Activated CD4-positive, alpha-beta T cell treated with anti-CD3 and anti-CD28 coated beads, Interleukin-2, Interleukin-6, amounts not matched to agents 100 ng/mL and 50 ng/mL, durations not matched to agents 16 hours and 8 hours (primary cell): ENCODE measurements around the gene CD300A.
"Not testable (repeated sequence)": the region's sequence is repeated elsewhere in the genome, so short reads cannot be mapped to it uniquely, and the experiment has no call there.

Source experiments
- DNase-seq: peaks from one replicate; pipeline ENCODE4 v3.0.0-alpha.2; 2020

Gene CD300A

DNA sequence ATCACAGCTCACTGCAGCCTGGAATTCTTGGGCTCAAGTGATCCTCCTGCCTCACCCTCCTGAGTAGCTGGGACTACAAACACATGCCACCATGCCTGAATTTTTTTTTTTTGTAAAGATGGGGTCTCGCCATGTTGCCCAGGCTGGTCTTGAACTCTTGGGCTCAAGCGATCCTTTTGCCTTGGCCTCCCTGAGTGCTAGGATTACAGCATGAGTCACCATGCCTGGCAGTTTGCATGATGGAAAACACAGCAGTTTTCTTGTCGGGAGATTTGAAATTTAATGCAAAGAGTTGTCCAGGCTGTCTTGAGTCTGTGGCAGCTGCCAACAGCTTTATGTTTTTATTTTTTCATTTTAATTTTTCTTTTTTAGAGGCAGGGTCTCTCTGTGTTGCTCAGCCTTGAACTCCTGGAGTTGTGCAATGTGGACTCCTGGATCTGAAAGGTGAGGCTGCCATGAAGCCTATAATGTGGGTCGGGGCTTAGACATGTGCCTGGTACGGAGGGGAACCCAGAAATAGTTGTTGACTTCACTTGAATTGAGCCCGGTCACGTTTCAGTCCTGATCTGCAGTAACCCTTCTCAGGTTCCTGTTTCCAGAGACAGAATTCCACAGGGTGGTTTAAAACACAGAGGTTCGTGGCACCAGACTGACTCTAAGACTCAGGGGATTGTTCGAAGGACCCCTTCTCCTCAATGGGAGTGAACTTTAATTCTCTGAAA is 18.7 kb downstream of the CD300A start:
- DNase-seq, result no peak

DNA sequence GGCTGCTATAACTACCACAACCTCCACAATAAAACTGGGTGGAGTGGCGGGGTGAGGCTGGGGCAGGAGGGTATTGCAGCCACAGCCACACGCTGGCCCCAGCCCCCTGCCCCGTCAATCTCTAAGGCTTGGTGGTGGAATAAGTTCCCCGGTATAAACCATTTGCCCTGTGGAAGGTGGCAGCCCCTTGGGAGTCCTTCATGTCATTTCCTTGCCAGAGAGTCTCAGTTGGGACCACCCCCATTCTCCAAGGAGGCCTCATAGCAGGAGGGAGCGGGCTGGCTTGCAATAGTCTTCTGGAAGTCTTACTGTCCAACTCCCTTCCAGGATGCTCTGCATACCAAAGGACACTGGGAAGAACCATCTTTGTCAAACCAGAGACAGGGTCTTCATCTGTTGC is 19.4 kb downstream of the CD300A start:
- no peak for DNase-seq

DNA sequence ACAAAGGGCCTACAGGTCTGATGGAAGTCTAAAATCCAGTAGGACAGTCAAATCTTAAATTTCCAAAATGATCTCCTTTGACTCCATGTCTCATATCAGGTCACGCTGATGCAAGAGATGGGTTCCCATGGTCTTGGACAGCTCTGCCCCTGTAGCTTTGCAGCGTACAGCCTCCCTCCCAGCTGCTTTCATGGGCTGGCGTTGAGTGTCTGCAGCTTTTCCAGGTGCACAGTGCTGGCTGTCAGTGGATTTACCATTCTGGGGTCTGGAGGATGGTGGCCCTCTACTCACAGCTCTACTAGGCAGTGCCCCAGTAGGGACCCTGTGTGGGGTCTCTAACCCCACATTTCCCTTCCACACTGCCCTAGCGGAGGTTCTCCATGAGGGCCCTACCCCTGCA is 21.8 kb downstream of the CD300A start:
- DNase-seq, result not testable (repeated sequence)

DNA sequence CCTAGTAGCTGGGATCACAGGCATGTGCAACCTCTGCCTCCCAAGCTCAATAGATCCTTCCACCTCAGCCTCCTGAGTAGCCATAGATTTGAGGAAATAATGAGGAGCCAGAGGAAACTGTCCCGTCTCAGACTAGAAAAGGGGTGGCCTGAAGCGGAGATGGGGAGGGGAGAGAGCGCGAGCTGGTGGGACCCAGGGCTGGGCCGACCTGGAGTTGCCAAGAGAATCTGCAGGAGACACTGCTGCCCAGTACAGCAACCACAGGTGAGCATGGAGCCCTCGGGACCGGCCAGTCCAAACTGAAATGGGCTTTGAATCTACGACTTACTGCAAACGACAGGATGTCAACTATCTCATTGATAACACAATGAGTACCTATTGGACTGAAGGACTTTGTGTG is 24.3 kb downstream of the CD300A start:
- no peak for DNase-seq

DNA sequence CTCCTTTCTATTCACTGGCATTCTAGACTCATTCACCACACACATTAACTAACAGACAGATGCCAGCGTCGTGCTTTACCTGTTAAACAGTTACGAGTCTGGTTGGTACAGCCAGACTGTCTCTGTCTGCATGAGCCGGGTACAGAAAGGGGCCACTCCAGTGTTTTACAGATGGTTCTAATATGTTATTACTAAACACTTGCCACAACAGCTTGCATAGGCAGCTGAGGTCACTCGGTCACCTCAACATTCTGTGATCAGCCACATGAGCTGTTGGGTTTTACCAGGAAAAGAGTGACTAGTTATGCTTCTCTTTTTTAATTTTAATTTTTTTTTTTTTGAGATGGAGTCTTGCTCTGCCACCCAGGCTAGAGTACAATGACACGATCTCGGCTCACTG is 25.2 kb downstream of the CD300A start:
- DNase-seq, result no peak

DNA sequence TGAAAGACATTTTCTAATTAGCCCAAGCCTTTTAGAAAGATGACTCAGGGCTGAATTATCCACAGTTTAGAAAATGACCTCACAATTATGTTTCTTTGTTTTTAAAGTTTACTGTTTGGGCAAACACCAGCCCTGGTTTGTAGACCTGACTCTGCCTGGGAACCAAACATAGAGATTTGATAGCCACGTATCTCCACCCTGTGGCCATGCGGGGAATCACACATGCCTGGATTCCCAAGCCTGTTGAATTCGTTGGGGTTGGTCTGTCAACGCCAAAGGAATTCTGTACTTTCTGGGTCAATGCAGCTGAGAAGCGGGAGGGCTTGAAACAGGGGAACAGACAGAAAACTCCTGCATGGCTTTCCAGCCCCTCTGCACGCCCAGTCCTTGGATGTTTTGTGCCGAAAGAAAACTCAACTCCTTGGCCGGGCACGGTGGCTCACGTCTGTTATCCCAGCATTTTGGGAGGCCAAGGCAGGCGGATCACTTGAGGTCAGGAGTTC is 26.9 kb downstream of the CD300A start:
- DNase-seq, result peak; percentile 72

DNA sequence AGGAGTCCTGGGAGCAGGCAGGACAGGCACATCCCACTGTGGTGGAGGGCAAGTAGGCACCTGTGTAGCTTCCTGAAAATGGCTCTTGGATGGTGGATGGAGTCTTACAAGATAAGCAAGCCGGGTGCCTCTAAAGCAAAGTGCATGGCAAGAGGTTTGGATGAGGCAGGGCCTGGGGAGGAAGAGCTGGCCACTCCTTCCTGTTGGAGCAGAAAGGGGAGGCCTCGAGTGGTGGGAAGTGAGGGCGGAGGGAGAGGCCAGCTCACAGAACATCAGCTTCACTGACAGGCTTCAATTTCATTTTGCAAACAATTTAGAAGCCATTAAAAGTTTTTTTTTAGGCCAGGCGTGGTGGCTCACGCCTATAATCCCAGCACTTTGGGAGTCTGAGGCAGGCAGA is 31.0 kb downstream of the CD300A start:
- no peak for DNase-seq

DNA sequence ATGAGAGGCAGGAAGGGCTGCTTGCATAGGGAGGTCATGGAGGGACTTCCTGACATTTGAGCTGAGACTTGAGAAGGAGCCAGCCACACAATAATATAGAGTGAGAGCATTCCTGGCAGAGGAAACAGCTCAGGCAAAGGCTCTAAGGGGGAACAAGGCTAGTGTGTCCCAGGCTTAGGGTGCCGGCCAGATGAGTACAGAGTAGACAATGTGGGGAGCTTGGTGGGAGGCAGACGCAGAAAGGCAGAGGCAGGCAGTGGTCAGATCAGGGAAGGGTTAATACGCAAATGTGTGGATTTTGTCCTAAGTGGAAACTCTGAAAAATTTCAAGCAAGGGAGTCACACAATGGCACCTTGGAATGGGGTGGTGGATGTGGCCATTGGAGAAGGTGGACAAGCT is 33.6 kb downstream of the CD300A start:
- no peak for DNase-seq

DNA sequence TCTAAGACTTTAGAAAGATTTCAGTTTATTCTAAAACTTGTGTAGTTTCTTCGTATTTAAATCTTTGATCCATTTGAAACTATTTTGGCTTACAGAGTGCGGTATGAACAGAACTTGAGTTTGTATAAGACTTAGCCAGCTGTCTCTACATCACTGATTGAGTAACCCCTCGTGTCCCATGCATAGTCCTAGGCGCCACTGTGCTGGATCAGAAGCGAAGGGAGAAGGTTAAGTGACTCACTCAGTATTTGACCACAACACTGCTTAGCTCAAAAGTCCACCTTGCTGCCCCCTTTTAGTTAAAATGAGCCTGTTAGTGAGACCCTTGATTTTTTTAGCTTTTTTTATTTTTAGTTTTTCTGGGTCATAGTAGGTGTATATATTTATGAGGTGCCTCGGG is 36.4 kb downstream of the CD300A start:
- DNase-seq, result no peak

DNA sequence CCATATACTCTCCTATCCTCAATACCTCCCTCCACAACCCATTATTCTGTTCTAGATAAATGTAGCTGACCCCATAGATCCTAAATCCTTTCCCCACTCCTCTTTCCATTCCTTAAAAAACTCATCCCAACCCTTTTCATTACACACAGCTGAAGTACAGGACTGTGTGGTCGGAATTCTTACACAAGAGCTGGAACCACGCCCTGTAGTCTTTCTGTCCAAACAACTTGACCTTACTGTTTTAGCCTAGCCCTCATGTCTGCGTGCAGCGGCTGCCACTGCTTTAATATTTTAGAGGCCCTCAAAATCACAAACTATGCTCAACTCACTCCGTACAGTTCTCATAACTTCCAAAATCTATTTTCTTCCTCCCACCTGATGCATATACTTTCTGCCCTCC is 37.5 kb downstream of the CD300A start:
- not testable (repeated sequence) for DNase-seq

DNA sequence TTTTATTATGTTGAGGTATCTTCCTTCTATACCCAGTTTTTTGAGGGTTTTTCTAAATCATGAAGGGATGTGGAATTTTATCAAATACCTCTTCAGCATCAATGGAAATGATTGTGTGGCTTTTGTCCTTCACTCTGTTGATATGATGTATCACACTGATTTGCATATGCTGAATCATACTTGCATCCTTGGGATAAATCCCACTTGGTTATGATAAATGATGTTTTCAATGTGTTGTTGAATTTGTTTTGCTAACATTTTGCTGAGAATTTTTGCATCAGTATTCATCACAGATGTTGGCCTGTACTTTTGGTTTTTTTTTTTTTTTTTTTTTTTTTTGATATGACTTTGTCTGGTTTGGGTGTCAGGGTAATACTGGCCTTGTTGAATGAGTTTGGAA is 41.7 kb downstream of the CD300A start:
- DNase-seq, result no peak

DNA sequence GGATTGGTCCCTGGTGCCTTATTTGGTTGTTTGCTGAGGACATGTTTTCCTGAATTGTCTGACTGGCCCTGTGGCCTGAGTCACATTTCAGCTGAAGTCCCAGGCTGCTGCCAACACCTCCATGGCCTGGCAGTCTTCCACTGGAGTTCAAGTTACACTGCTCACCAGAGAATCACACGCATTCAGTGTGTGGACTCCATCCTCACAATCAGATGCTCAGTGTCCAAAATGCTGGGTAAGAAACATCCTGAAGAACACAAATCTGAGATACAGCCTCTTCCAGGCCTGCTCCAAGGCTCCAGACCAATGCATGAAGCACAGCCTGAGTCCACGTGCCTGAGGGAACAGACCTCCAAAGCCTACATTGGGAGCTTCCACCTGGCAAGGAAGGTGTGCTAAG is 45.6 kb downstream of the CD300A start:
- no peak for DNase-seq

DNA sequence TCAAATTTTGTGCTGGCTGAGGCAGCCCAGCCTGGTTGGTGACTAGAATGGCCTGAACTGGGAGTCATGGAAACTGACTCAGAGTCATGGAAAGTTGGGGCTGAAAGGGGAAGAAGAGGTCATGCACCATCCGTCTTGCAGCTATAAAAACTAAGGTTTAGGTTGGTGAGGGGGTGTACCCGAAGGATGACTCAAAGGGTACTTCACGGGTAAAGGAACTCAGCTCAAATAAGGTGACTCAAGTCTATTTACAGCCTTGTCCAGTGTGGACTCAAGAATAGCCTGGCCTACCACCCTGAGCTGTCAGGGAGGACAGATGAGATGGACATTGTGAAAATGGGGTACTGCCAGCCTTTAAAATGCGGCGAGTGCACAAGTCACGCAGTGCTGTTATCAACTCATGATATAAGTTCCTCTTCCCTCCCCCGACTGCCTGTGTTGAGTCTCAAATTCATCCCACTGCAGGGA is 46.2 kb downstream of the CD300A start:
- DNase-seq, result no peak

DNA sequence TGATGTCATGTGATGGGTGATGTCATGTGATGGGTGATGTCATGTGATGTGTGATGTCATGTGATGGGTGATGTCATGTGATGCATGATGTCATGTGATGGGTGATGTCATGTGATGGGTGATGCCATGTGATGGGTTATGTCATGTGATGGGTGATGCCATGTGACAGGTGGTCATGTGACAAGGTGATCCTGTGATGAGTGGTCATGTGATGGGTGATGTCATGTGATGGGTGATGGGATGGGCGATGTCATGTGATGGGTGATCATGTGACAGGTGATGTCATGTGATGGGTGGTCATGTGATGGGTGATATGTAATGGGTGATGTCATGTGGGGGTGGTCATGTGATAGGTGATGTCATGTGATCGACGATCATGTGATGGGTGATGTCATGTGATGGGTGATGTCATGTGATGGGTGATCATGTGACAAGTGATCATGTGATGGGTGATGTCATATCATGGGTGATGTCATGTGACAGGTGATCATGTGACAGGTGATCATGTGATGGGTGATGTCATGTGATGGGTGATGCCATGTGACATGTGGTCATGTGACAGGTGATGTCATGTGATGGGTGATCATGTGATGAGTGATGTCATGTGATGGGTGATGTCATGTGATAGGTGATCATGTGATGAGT is 47.7 kb downstream of the CD300A start:
- peak; percentile 49 for DNase-seq

DNA sequence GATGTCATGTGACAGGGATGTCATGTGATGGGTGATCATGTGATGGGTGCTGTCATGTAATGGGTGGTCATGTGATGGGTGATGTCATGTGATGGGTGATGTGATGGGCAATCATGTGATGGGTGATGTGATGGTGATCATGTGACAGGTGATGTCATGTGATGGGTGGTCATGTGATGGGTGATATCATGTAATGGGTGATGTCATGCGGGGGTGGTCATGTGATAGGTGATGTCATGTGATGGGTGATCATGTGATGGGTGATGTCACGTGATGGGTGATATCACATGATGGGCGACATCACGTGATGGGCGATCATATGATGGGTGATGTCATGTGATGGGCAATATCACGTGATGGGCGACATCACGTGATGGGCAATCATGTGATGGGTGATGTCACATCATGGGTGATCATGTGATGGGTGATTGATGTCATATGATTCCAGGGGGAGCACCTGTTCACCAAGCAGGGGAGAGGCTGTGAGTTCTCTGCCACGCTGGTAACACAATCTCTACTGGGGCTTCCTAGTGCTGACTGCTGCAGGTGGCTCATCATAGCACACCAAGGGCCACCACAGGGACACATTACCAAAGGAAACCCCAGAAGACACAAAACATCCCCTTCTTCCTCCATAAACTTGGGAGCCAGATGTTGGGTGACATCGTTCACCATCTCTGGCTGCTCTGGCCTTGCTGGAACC is 48.3 kb downstream of the CD300A start:
- DNase-seq, result peak; percentile 35

DNA sequence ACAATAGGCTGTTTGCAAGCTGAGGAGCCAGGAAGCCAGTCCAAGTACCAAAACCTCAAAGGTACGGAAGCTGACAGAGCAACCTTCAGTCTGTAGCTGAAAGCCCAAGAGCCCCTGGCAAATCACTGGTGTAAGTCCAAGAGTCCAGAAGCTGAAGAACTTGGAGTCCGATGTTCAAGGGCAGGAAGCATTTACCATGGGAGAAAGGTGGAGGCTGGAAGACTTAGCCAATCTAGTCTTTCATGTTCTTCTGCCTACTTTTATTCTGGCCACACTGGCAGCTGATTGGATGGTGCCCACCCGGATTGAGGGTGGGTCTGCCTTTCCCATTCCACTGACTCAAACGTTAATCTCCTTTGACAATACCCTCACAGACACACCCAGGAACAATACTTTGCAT is 49.5 kb downstream of the CD300A start:
- DNase-seq, result no peak

DNA sequence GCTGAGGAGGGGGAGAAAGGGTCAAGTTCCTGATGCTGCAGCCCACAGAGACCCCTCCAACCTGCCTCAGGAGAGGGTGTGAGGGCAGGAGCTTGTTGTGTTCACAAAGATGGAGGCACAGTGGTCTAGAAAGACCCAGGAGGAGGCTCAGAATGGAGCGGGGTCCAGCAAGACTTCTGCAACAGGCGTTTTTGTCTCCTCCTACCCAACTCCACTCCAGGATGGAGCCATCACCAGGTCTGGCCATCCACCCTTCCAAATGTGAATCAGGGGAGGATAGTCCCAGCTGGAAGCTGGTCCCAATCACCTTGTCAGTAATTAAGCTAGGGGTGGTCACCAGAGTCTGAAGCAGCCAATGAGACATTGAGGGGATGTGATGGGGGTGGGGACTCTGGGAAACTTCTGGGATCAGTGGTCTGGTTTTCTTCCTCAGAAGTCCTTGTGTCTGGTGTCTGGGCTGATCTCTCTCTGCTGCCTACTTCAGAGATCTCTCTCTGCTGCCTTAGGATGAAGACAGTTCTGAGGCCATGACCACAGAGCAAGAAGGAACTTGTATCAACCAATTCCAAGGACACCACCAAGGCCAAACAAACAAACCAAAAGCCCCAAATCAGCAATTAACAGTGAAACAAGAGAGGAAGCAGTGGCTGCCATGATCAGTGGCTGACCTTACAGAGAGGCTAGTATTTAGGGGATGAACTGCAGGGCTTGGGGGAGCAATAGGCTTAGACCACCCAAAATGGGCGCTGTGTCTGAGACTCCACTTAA is 50.3 kb downstream of the CD300A start:
- DNase-seq, result no peak

DNA sequence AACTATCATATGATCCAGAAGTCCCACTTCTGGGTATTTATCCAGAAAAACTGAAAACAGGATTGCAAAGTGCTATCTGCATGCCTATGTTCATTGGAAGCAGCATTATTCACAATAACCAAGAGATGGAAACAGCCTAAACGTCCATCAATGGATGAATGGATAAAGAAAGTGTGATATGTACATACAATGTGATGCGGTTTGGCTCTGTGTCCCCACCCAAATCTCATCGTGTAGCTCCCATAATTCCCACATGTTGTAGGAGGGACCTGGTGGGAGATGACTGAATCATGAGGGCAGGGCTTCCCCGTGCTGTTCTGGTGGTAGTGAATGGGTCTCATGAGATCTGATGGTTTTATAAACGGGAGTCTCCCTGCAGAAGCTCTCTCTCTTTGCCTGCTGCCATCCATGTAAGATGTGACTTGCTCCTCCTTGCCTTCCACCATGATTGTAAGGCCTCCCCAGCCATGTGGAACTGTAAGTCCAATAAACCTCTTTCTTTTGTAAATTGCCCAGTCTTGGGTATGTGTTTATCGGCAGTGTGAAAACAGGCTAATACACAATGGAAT is 52.1 kb downstream of the CD300A start:
- not testable (repeated sequence) for DNase-seq

DNA sequence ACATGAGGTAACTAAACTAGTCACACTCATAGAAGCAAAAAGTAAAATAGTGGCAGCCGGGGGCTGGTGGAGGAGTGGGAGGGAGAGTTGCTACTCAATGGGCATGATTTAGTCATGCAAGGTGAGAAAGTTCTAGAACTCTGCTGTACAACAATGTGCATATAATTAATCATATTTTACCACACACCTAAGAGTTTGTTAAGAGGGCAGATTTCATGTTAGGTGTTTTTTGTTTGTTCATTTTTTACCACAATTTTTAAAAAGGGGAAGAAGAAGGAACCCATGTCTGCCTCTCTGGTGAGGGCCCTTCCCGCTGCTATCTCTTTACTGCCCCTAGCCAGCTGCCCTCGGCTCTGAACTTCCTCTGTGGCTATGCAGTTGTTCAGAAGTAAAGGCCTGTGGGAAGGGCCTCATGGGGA is 53.6 kb downstream of the CD300A start:
- no peak for DNase-seq

DNA sequence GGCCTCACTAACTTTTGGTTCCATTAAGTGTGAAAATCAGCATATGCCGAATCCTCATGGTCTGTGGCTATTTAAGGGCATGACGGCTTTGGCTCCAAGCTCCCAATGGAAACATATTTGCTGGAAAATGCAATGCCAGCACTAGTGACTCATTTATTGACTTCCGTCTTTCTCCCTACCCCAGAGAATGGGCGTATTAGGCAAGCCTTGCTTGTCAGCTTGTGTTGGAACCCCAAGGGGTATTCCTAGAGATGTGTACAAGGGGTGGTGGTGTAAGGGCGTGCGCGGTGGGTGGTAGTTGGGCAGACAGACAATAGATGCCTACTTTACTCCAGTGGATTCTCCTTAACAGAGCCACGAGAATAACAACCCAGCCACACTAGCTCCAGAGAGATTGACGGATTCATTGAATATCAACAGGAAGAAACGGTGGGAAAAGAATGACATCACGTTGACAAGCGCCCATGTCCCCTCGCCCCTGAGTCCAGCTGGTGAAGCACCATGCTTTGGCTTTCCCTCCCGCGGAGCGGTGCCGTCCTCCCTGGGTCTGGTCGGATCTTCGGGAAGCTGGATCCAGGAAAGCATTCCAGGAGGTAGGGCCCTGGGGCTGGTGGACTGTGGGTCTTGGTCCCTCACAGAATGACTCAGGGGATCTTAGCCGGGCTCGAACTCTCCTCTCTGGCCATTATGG is 54.5 kb downstream of the CD300A start:
- no peak for DNase-seq

DNA sequence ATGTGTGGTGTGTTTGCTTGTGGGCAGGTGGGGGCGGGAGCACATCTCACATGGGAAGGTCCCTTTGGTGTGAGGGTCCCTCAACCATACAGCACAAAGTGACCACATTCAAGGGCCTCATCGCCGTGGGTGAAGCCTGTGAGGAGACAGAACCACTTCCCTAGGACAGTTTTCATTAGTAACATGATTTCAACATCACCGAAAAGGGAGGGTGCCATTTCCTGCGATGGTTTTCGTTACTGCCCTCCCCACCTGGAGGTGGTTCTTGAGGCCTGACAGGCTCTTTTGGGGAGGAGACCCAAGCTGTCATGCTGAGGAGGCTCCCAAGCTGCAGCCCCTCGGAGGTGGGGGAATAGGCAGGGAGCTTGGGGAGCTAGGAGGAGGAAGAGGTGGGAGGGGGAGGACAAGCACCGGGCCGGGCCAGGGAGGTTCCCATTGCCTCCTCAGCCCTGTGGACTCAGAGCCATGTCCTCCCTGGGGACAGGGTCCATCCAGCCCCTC is 55.3 kb downstream of the CD300A start:
- no peak for DNase-seq
